Dedifferentiated amniotic fluid mesenchymal stem cell (primary cell): ENCODE measurements around the gene JAG2.

Experiments used
- DNase-seq: peaks from one replicate; pipeline ENCODE4 v3.0.0-alpha.2; 2016; ENCODE audit errors: extremely low spot score

The JAG2 gene

DNA sequence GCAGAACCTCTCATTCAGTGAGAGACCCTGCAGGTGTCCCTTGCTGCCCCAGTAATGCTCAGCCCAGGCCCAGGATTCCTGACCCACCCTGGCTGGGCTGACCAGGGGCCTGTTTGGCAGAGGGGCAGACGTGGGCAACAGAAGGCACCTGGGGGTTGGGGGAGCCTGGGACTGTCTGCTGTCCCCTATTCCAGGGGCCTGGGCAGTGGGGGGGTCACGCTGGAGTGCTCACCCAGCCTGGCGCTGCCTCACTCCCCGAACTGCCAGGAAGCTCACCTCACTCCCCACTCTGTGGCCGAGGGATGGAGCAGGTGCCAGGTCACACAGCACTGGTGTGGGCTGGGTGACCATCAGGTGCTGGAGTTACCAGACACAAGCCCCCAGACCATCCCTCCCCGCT is 35.1 kb upstream of the JAG2 start:
- no peak for DNase-seq

DNA sequence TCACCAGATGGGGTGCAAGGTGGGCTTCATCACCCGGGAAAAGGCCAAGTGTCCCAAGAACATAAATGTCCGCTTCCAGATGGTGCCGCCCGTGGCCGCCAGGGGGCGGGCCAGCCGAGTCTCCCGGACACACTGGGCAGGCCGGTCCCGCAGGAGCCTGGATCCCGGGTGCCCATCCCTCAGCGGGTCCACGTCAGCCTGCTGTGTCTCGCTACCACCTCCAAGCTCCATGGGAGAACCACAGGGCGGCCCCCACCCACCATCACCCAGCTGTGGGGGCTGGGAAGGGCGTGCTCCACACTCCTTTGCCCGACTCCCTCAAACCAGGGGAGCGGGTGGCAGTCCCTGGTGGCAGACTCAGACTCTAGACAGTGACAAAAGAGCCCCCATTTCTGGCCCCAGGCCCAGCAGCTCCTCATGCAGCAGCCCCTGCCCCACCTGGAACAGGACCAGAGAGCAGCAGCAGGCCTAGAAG is 34.5 kb upstream of the JAG2 start:
- DNase-seq, result peak; percentile 61

DNA sequence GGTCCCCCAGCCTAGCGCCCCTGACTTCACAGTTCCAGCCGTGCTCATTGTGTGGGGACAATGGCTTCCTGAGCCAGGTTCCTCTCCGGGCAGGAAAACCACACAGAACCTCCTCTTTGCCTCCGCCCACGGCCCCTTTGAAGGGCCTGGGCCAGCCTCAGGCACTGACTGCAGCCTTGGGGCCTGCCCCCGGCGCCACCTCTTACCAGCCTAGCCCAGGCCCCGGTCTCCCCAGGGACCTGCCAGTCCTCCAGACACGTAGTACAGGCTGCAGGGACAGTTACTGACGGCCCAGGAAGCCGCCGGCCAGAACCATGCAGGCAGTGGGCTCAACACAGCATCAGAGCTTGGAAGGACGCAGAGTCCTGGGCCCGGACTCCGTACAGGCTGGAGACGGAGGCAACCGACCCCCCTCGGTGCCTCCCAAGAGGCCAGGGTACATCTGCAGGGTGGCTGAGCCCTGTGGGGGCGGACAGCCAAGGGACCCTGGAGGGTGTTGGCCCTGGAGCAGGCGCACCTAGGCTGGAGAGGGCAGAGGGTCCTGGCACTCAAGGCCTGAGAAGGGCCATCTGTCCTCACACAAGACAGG is 33.4 kb upstream of the JAG2 start:
- no peak for DNase-seq

DNA sequence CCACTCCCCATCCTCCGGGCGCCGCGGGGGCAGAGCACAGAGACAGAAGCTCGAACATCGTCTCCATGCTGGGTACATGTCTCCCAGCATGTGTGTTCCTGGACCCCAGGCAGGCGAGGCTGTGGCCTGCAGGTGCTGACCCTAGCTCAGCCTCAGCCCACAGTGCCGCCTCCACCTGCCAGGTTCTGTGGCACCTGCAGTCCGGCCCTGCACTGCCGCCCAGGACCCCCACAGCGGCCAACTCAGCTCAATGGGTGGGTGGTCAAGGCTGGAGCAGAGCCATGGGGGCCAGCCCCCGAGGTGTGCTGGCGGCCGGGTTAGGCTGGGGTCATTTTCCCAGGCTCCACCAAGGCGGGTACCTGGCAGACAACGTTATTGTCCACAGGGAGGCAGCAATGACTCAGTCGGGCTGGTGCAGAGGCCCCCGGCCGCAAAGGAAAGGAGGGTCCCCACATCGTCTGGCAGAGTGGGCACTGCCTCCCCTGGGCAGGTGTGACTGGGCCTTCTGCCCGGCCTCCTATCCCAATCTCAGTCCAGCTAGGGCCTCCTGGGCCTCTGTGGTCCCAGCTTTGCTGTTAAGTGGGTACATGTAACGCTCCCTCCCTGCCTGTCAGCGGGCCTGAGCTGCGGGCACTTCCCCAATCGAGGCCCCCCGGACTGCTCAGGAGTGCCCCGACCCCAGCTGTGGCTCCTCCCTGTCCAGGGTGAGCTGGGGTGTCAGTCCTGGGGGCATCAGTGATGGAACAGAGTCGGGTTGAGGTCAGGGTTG is 32.8 kb upstream of the JAG2 start:
- DNase-seq, result no peak

DNA sequence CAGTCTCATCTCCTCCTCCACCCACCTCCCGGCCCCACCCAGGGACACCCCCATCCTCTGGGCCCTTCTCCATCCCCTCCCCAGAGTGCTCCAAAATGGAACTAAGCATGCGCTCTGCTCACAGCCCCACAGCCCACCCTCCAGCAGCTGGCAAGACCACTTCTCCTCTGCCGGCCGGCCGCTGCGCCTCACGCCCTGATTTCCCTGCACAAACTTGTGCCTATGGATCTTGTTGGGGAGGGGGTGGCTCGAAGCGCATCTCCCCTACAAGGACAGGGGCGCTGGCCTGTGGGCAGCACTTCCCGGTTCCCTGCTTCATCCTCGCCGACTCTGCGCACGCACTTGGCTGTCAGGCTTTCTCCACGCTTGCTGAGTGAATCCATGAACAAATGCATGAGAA is 32.1 kb upstream of the JAG2 start:
- no peak for DNase-seq

DNA sequence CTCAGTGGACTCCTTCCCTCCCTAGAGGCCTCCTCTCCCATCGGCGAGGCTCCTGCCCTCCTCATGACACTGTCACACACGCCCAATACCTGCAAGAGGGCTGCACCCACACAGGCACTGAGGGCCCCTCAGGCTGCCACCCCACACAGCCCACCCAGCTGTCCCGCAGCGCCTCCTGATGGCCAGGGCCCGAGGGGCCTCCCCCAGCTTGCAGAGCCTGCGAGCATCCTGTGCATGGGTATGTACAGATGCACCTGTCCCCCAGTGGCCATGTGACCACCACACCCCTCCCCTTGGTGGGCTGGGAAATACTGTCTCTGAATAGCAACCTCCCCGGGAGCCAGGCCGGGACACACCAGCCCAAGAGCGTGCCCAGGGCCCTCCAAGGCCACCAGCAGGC is 31.5 kb upstream of the JAG2 start:
- DNase-seq, result no peak

DNA sequence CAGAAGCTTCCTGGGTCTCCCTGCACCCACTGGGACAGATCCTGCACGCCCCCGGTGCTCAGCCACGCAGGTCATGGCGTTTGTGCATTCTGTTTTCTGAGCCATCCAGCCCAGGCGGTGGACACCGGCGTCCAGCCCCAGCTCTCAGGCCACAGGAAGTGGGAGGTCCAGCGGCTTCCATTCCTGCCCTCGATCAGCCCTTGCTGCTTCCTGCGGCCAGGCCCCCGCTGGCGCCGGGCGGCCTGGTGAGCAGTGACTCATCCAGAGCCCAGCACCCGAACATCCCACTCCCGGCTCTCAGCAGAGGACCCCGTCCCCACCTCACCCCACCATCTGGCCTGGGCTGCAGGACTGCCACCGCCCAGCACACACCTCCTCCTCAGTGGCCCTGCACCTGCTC is 30.5 kb upstream of the JAG2 start:
- no peak for DNase-seq

DNA sequence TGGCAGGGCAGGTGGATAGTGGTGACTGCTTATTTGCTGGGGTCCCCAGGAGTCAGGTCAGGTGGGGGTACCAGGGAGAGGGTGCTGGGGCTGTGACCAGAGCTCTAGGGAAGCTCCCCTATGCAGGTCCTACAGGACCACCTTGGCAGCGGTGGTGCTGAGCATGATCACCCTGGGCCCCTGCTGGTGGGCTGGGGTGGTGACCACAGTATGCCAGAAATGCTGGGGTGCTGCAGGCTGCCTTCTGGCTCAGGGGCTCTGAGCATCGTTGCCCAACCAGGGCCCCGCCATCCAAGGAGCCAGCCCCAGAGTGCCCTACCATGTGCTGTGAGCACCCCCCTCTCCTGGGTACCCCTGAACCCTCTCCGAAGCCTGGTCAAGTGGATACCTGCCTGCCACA is 30.0 kb upstream of the JAG2 start:
- no peak for DNase-seq

DNA sequence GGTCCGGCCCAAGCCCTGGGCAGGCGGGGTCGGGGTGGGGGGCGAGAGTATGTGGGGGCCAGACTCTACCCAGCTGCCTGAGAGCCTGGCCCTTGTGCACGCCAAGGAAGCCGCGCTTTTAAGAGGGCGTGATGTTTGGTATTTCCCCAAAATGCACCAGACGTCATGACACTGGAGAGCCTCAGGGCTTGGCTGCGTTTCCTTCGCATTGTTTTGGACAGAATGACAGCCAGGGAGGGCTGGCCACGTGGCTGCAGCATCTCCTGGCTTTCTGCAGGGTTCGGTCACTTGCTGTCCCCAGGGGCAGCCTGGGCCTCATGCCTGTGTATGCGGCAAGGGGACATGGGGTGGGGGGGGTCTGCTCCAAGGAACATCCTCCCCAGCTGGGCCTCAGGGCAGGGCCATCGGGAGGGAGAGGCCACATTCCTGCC is 28.6 kb upstream of the JAG2 start:
- peak; percentile 62 for DNase-seq

DNA sequence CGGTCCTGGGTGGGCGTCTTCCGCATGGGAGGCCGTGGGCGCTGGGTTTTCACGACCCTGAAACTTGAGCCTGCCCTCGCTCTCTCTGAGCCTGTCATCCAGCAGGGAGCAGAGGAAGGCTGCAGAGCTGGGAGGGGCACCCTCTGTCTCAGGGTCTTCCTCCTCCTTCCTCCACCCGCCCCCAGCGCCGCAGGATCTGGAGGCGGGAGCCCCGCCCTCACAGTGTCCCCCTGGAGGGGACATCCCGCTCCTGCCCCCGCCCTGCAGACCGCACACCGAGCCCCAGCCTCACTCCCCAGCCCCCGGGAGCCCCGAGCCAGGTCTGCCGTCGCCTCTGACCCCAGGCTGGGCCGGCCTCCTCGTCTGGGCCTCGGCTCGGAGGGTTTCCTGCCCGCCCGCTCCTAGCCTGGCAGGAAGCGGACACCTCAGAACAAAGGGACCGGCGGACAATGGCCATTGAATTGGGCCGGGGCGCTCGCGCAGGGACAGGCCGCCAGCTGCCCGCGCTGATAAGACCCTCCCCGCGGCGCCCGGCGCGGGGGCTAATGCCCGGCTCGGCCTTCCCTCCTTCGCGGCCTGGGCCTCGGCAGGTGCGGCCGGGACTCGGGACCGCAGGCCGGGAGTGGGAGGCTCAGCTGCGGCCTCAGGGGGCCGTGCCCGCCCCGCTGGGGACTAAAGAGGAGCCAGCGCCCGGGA is 27.8 kb upstream of the JAG2 start:
- no peak for DNase-seq

DNA sequence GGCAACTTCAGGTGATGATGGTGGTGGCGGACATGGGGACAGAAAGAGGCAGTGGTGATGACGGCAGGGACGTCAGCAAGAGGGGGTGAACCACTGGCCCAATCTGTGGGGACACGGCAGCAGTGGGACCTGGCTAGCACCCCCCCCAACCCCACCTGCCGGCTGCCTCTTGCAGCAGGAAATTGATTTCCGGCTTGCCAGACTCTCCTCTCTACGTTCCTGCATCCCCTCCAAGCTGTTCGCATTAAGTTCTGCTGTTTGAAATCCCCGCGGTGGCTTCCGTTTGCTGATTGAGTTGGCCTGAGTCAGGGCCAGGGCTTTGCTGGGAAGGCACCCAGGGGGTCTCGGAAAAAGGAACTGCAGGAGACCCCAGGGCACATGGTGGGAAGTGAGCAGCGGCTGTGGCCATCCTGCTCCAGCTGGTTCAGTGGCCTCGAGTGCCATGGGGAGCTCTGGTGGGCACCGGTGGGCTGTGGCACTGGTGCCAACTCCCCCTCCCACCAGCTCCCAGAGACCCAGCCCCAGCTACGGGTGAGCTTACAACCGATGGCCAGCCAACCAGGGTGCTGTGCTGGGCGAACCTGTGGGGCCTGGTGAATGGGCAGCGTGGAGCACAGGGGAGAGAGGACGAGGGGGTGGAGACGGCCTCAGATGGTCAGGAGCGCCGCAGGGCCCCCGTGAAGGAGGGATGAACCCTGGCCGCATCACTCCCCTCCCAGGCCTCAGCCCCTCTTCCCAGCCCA is 27.1 kb upstream of the JAG2 start:
- no peak for DNase-seq

DNA sequence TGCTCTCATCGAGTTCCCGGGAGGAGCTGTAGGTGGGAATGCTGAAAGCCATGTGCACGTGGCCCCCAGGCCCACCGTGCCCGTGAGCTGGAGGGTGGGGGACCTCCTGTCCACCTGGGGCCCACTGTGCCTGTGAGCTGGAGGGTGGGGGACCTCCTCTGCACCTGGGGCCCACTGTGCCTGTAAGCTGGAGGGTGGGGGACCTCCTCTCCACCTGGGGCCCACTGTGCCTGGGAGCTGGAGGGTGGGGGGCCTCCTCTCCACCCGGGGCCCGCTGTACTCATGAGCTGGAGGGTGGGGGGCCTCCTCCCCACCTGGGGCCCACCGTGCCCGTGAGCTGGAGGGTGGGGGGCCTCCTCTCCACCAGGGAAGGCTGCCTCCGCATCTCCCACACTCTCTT is 26.5 kb upstream of the JAG2 start:
- no peak for DNase-seq

DNA sequence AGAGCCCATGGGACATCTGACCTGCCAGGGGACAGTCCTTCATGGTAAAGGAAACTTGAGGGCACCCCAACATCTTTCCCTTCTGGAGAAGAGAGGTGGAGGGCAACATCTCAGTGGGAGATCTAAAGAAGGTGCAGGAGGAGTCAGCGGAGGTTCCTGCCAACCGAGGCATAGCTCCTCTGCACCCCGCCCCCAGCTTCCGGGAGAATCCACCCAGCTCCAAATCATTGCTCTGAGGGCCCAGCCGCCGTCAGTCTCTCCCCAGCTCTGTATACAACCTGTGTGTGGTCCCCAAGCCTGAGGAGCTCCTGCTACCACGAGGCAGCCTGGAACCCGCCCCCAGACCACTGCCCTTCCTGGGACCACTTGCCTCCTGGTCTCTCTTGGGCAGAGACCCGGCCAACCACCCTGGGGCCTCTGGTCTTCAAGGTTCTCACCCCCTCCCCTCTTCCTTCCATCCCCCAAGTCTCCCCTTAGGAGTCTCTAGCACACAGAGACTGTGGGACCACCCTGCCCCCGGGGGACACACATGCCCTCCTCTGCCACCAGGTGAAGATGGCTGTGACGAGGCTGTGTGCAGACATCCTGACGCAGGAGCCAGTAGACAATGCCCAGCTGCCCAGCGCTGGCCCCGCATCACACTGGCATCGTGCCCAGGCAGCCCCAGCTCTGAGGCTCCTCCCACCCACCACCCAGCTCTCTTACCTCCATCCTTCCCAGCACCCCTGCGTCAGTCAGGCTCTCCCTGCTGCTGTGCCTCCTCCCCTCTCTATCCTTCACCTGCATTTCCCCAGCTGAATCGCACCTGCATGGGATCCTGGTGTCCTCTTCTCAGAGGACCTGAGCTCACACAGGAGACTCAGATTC is 25.6 kb upstream of the JAG2 start:
- no peak for DNase-seq

DNA sequence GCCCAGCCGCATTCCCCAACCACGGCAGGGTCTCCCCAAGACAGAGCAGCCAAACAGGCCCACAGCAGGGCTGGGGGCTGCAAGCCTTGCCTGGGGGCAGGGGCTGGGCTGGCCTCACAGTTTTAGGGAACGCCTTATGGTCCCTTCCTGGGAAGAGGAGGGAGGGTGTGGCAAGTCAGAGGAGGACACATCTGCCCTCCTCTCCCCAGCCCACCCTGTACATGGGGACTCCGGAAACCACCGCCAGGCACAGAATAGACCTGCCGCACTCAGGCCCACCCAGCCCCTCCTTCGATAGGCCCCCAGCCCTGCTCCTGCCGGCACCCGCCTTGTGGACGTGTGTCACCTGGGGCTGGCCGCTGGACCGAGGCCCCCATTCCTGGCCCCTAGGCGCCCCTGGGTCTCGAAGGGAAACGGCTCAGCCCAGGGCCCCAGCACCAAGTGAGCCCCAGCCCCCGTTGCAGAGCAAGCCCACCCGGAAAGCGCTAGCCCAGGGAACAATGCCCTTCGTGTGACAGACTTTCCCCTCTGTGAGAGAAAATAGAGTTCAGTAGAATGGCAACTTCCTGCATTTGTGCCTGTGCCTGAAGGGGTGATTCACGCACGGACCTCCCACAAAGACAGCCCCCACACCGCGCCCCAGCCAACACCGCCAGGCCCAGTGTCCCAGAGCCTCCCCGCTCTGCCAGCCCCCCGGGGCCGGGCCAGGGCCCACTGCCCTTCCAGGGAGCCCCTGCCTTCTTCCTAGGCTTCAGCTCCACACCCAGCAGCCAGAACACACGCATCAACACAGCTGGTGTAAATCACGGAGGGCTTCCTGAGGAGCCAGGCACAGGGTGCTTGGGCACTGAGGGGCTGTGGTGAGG is 24.5 kb upstream of the JAG2 start:
- DNase-seq, result no peak

DNA sequence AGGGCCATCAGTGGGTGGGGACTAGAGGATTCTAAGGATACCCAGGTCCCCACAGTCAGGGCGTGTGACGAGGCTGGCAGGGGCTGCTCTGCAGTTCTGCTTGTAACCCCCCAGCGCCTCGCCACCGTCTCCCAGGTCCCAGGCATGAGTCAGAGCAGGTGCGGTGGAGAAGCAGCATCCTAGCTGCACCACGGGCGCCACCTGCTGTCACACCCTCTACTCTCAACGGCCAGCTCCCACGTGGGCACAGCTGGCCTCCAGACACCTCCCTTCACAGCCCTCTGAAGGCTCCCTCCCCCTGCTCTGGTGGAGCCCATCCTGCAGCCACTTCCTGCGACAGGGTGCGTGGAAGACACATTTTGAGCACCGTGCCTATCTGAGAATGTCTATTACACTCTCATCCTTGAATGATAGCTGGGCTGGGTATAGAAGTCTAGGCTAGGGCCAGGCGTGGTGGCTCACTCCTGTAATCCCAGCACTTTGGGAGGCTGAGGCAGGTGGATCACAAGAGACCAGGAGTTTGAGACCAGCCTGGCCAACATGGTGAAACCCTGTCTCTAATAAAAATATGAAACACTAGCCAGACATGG is 19.5 kb upstream of the JAG2 start:
- no peak for DNase-seq

DNA sequence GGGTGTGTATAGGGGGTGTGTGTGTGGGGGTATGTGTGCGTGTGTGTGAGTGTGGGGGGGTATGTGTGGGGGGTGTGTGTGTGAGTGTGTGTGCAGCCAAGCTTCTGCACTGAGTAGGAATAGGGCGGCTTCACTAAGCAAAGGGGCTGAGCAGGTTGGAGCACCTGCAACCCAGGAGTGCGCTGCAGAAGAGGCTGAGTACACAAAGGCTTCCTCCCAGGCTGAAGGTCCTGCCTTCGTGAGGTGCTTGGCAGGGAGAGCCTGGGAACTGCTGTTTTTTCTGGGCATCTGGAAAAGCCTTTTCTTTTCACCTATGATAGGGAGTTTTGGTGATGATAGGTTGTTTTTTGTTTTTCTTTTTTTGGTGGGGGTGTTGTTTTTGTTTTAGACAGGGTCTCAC is 18.5 kb upstream of the JAG2 start:
- no peak for DNase-seq

DNA sequence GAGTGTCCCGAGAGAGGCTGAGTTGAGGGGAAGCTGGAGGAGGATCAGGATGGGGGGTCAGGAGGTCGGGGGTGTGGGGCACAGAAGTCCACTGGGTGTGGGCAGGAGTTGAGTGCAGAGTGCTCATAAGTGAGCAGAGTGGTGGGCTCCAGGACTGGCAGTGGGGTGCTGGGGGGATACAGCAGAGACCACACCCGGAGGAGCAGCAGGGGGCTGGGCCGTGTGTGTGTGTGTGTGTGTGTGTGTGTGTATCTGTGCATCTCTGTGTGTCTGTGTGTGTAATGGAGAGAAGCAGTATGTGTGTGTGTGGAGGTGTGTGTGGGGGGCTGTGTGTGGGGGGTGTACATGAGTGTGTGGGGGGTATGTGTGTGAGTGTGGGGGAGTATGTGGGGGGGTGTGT is 17.4 kb upstream of the JAG2 start:
- no peak for DNase-seq

DNA sequence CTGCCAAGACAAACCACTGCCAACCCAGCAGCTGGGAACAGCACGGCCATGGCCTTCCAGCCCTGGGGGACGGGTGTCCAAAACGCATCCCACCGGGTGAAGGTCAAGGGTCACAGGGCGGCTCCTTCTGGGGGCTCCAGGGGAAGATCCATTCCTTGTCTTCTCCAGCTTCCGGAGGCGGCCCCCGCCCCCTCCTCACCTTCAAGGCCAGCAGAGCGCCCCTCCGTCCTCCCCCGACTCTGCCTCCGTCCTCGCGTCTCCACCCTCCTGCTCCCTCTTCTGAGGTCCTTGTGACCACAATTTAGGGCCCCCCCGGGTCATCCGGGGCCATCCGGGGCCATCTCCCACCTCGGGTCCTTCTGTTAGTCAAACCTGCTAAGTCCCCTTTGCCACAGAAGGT is 16.4 kb upstream of the JAG2 start:
- no peak for DNase-seq

DNA sequence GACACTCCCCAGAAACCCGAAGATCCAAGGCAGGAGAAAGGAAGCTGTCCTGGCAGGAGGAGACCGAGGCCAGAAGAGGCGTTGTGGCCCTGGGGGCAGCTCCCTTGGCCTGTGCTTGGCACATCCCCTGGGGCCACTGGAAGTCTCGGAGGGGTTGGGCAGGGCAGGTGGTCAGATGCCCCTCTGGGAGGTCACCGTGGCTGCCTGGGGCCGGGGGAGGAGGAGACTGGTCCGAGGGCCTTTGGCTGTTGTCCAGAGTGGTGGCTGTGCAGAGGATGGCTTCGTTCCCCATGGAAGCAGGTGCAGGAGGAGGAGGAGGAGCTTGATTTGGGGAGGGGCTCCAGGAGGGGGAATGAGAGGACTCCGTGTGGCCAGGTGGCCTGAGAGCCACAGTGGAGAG is 15.9 kb upstream of the JAG2 start:
- DNase-seq, result no peak
